ENCODE data around the gene AMN1.
"Not testable (repeated sequence)": the region's sequence is repeated elsewhere in the genome, so short reads cannot be mapped to it uniquely, and the experiment has no call there.

AMN1 gene

GRCh38 chr12:31732926-31733548 lies 4.2 kb upstream of the AMN1 start:
- DNase-seq = peak; percentile 2

GRCh38 chr12:31731203-31731602 lies 2.4 kb upstream of the AMN1 start:
- not testable (repeated sequence) for DNase-seq

- DNase-seq = no peak
These were observed 884 bp upstream of the AMN1 start for GRCh38 chr12:31729705-31730104.

GRCh38 chr12:31728289-31728916 lies 418 bp downstream of the AMN1 start:
- peak; percentile 50 for DNase-seq

- no peak for DNase-seq
These were observed 1.6 kb downstream of the AMN1 start for GRCh38 chr12:31727192-31727591.

GRCh38 chr12:31726575-31726974 lies 2.2 kb downstream of the AMN1 start:
- no peak for DNase-seq

- DNase-seq = no peak
These were observed 4.3 kb downstream of the AMN1 start for GRCh38 chr12:31724557-31724956.

GRCh38 chr12:31722580-31722979 lies 6.2 kb downstream of the AMN1 start:
- DNase-seq = no peak

GRCh38 chr12:31718542-31719198 lies 10.2 kb downstream of the AMN1 start:
- DNase-seq = not testable (repeated sequence)

GRCh38 chr12:31716998-31717397 lies 11.8 kb downstream of the AMN1 start:
- DNase-seq = not testable (repeated sequence)

GRCh38 chr12:31715283-31715825 lies 13.5 kb downstream of the AMN1 start:
- DNase-seq = no peak

GRCh38 chr12:31714406-31715271 lies 14.2 kb downstream of the AMN1 start:
- no peak for DNase-seq

- no peak for DNase-seq
These were observed 15.9 kb downstream of the AMN1 start for GRCh38 chr12:31712877-31713276.

GRCh38 chr12:31710021-31710818 lies 18.6 kb downstream of the AMN1 start:
- no peak for DNase-seq

- DNase-seq = not testable (repeated sequence)
These were observed 20.7 kb downstream of the AMN1 start for GRCh38 chr12:31708118-31708517.

- DNase-seq = no peak
These were observed 23.2 kb downstream of the AMN1 start for GRCh38 chr12:31705621-31706020.

GRCh38 chr12:31702047-31702446 lies 26.8 kb downstream of the AMN1 start:
- DNase-seq = no peak

- not testable (repeated sequence) for DNase-seq
These were observed 38.9 kb downstream of the AMN1 start for GRCh38 chr12:31689921-31690320.

GRCh38 chr12:31687101-31687527 lies 41.7 kb downstream of the AMN1 start:
- DNase-seq = no peak

GRCh38 chr12:31685801-31686200 lies 43.0 kb downstream of the AMN1 start:
- DNase-seq = no peak

- DNase-seq = peak; percentile 63
These were observed 46.5 kb downstream of the AMN1 start for GRCh38 chr12:31682136-31682962.
